ENCODE data around the gene ADGRV1. TPM values are rescaled to one million over a fixed set of nuclear protein-coding genes. Genes with fewer than 3 reads are reported as not detected.

ADGRV1 gene
- polyA plus RNA-seq, 2 of the 4 experiments (the other 2 are of a cell fraction): 0.70 to 3.7 TPM

DNA sequence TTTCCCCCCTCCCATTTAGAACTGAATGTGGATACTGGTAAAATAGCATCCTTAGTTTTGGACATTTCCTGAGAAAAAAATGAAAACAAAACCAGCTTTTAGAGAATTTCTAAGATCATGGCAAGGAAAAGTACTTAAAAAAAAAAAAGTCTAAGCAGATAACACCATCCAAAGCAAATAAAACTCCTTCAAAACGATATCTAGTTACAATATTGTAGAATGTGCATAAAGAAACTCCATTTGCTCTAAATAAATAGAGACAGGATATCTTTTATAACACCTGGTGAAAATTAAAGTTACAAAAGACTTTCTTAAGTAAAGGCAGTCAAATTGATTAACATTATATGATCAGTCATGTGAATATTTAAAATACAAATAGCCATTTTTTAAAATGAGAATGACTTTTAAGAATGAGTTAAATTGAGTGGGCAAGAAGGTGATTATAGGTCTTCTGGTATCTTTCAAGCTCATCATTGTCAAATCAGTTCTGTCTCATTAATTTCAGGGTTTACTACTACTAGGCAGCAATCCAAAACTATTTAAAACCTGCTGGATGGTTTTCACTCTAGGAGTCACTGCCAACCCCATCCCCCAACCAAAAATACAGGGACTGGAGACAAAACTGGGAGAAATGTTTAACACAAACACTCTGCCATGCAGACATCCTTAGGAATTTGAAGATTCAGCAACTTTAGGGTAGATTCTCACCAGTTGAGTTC is 382.6 kb downstream of the ADGRV1 start:
- H3K4me1 ChIP-seq: peaks cover 32% of the 10 kb centered on the region
- ATAC-seq: no peak
- FAIRE-seq: peak; percentile 54
- 28% methylated on average over 1 of the region's 1 CpG for WGBS (ENCODE audit: missing lambda C conversion rate)
- H3K4me2 ChIP-seq: peak overlapping the region; percentile 30; the same call in 2 of the 3 replicates
- no peaks in the 10 kb centered on the region for H3K9me3 ChIP-seq
- no peak for TF ChIP-seq HOXB13 (CRISPR knock-in tag; IDR thresholded peaks at IDR 0.05; ENCODE audit: low read depth)
- no peak for TF ChIP-seq ZSCAN20 (CRISPR knock-in tag; IDR thresholded peaks at IDR 0.05)
- no peak for TF ChIP-seq PHF8 (IDR thresholded peaks at IDR 0.05; ENCODE audit: borderline replicate concordance, low read depth)
- peak; percentile 45 for TF ChIP-seq MAFK (IDR thresholded peaks at IDR 0.05; ENCODE audit: partially characterized antibody)
- no peak for TF ChIP-seq HOXA7 (CRISPR knock-in tag; IDR thresholded peaks at IDR 0.05)
- no peak for TF ChIP-seq RNF2 (IDR thresholded peaks at IDR 0.05; ENCODE audit: borderline replicate concordance, low read depth)
- TF ChIP-seq ESRRA (IDR thresholded peaks at IDR 0.05; ENCODE audit: borderline replicate concordance, low read length): no peak
- peak overlapping the region; percentile 21 to 67; a peak in 5 of 6 replicates for H3K27ac ChIP-seq
- ChIA-PET POLR2A (no interaction called here), CTCF (interaction anchor here (1.4 to 4.1 kb wide), 3 partner anchors 9 to 443 kb away, joined by 3 to 31 read pairs (median 7); no protein-coding TSS in a partner anchor)
- H3K4me3 ChIP-seq: no peak overlapping the region
- no peak for DNase-seq (ENCODE audit: low read depth in 1 of 2, low spot score in 1 of 2)

DNA sequence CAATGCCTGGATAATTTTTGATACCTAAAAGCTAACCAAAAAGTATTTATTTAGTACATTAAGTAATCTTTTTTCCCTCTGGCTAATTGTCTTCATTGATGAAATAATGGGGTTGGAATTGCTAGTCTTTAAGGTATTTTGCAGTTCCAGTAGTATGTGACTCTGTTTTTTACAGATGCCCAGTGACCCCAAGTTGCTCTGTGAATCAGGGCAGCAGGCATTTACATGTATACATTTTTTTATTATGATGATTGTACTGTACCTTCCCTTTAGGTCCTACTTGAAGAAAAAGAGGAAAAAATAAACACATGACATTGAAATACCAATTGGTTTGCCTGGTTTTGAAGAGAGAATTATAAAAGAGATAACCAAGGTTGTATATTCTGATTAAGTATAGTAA is 385.5 kb downstream of the ADGRV1 start:
- TF ChIP-seq, protein P1, sequence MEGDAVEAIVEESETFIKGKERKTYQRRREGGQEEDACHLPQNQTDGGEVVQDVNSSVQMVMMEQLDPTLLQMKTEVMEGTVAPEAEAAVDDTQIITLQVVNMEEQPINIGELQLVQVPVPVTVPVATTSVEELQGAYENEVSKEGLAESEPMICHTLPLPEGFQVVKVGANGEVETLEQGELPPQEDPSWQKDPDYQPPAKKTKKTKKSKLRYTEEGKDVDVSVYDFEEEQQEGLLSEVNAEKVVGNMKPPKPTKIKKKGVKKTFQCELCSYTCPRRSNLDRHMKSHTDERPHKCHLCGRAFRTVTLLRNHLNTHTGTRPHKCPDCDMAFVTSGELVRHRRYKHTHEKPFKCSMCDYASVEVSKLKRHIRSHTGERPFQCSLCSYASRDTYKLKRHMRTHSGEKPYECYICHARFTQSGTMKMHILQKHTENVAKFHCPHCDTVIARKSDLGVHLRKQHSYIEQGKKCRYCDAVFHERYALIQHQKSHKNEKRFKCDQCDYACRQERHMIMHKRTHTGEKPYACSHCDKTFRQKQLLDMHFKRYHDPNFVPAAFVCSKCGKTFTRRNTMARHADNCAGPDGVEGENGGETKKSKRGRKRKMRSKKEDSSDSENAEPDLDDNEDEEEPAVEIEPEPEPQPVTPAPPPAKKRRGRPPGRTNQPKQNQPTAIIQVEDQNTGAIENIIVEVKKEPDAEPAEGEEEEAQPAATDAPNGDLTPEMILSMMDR (IDR thresholded peaks at IDR 0.05): no peak
- TF ChIP-seq PHF8 (IDR thresholded peaks at IDR 0.05; ENCODE audit: borderline replicate concordance, low read depth) (no peak), CBX2 (IDR thresholded peaks at IDR 0.05; ENCODE audit: borderline replicate concordance, low read depth) (no peak), JUNB (IDR thresholded peaks at IDR 0.05) (no peak), POLR2A (IDR thresholded peaks at IDR 0.05; ENCODE audit: low read length) (no peak)
- FAIRE-seq: no peak
- Histone ChIP-seq H3K9me3 (no peaks in the 10 kb centered on the region), H3K27ac (0 out of 6 replicates have a peak overlapping the region, but pooled peaks of 1 of the 2 experiments have one; percentile 3), H3K4me2 (0 out of 3 replicates have a peak overlapping the region, but pooled peaks have one; percentile 8), H3K4me1 (peaks cover 42% of the 10 kb centered on the region), H3K4me3 (no peak overlapping the region)
- POLR2A ChIA-PET: no interaction called here
- no peak for DNase-seq (ENCODE audit: low read depth in 1 of 2, low spot score in 1 of 2)
- CTCF ChIA-PET: interaction anchor here (1.2 to 4.1 kb wide), 3 partner anchors 12 to 439 kb away, joined by 4 to 31 read pairs (median 6); partner anchors contain the start of gene ARRDC3
- no peak for ATAC-seq

DNA sequence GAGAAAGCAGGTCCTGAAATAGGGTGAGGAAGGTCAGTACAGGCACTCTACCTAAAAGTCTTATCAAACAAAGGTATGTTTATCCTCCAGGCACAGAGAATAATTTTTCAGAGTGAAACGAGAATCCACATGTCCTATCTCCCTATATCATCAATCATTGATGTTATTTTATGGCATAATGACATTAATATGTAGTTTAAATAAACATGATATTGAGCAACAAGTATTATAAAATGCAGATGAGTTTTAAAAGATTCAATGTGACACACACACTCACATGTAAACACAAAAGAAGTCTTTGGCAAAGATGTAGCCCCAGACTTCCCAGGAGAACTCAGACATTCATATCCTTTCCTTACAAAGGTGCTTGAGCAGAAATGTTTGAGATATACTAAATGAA is 389.1 kb downstream of the ADGRV1 start:
- peaks cover 31% of the 10 kb centered on the region for H3K4me1 ChIP-seq
- H3K4me3 ChIP-seq: no peak overlapping the region
- CTCF ChIA-PET: interaction anchor here (1.6 kb wide), 1 partner anchor 15 kb away, joined by 3 read pairs; no protein-coding TSS in a partner anchor
- H3K9me3 ChIP-seq: peaks cover 2% of the 10 kb centered on the region; the same call in 1 of the 3 replicates
- no peak overlapping the region for H3K4me2 ChIP-seq
- ATAC-seq: no peak
- no peak for TF ChIP-seq ESRRA (IDR thresholded peaks at IDR 0.05; ENCODE audit: borderline replicate concordance, low read length)
- no peak for TF ChIP-seq JUN (IDR thresholded peaks at IDR 0.05)
- no peak for TF ChIP-seq ZSCAN20 (CRISPR knock-in tag; IDR thresholded peaks at IDR 0.05)
- TF ChIP-seq MAFK (IDR thresholded peaks at IDR 0.05; ENCODE audit: partially characterized antibody): no peak
- no peak for TF ChIP-seq RARB (CRISPR knock-in tag; IDR thresholded peaks at IDR 0.05)
- TF ChIP-seq HDAC2 (IDR thresholded peaks at IDR 0.05): no peak
- no peak for TF ChIP-seq MAZ (IDR thresholded peaks at IDR 0.05; ENCODE audit: borderline replicate concordance, low read depth, low read length)
- TF ChIP-seq GATA3 (IDR thresholded peaks at IDR 0.05; ENCODE audit: borderline replicate concordance): no peak
- TF ChIP-seq FOSL2 (IDR thresholded peaks at IDR 0.05): no peak
- TF ChIP-seq FOSL2 (CRISPR knock-in tag; IDR thresholded peaks at IDR 0.05): no peak
- TF ChIP-seq, protein P2, sequence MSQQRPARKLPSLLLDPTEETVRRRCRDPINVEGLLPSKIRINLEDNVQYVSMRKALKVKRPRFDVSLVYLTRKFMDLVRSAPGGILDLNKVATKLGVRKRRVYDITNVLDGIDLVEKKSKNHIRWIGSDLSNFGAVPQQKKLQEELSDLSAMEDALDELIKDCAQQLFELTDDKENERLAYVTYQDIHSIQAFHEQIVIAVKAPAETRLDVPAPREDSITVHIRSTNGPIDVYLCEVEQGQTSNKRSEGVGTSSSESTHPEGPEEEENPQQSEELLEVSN (IDR thresholded peaks at IDR 0.05; ENCODE audit: borderline replicate concordance, low read depth): no peak
- no peak for TF ChIP-seq FOSB (CRISPR knock-in tag; IDR thresholded peaks at IDR 0.05)
- TF ChIP-seq, protein P3, sequence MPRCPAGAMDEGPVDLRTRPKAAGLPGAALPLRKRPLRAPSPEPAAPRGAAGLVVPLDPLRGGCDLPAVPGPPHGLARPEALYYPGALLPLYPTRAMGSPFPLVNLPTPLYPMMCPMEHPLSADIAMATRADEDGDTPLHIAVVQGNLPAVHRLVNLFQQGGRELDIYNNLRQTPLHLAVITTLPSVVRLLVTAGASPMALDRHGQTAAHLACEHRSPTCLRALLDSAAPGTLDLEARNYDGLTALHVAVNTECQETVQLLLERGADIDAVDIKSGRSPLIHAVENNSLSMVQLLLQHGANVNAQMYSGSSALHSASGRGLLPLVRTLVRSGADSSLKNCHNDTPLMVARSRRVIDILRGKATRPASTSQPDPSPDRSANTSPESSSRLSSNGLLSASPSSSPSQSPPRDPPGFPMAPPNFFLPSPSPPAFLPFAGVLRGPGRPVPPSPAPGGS (IDR thresholded peaks at IDR 0.05): no peak
- TF ChIP-seq, protein P4, sequence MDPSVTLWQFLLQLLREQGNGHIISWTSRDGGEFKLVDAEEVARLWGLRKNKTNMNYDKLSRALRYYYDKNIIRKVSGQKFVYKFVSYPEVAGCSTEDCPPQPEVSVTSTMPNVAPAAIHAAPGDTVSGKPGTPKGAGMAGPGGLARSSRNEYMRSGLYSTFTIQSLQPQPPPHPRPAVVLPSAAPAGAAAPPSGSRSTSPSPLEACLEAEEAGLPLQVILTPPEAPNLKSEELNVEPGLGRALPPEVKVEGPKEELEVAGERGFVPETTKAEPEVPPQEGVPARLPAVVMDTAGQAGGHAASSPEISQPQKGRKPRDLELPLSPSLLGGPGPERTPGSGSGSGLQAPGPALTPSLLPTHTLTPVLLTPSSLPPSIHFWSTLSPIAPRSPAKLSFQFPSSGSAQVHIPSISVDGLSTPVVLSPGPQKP (IDR thresholded peaks at IDR 0.05; ENCODE audit: low read depth, low read length): no peak
- TF ChIP-seq TP53 (CRISPR knock-in tag; IDR thresholded peaks at IDR 0.05): no peak
- TF ChIP-seq KDM1A (IDR thresholded peaks at IDR 0.05; ENCODE audit: low read depth): no peak
- WGBS (ENCODE audit: missing lambda C conversion rate): 18% methylated on average over 1 of the region's 1 CpG
- DNase-seq (ENCODE audit: low read depth in 1 of 2, low spot score in 1 of 2): no peak
- POLR2A ChIA-PET: no interaction called here
- peak; percentile 32 for FAIRE-seq
- peak overlapping the region in 1 of 2 experiments; percentile 83; a peak in 3 of 6 replicates for H3K27ac ChIP-seq
